Measurements from ENCODE around the gene JAKMIP3.
A peak's percentile ranks its signal among the peaks of the same experiment; 100 is the strongest.

JAKMIP3 gene

DNA sequence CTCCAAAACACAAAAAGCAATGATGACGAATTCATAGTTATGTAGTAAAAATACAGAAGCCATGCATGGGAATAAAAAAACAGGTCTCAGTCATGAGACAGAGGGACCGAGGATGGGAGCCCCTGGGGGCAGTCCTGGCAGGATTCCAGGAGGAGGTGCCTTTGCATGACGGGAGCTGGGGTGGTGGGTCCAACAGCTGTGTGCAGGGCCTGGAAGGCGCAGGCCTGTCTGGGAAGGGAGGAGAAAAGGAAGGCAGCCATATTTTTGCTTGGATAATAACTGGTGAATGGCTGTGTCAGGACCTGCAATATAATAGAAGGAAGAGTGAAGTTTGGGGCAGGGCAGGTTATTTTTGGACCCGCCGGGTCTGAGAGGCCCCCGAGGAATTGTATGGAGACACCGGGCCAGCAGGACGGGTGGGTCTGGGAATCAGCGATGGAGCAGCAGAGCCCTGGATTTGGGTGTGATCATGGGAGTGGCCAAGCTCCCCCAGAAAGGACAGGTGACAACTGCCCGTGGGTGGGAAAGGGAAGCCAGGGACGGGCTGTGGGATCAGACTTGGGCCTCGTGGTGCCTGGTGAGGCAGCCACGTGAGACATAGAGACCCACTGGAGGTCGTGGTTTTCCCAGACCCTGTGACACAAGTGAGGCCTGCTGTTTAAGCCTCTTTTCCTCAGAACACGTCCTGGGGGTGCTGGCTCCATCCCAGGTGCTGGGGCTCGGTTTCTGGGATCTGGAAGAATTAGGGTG is 2.9 kb upstream of the JAKMIP3 start:
- TF ChIP-seq, protein P1, sequence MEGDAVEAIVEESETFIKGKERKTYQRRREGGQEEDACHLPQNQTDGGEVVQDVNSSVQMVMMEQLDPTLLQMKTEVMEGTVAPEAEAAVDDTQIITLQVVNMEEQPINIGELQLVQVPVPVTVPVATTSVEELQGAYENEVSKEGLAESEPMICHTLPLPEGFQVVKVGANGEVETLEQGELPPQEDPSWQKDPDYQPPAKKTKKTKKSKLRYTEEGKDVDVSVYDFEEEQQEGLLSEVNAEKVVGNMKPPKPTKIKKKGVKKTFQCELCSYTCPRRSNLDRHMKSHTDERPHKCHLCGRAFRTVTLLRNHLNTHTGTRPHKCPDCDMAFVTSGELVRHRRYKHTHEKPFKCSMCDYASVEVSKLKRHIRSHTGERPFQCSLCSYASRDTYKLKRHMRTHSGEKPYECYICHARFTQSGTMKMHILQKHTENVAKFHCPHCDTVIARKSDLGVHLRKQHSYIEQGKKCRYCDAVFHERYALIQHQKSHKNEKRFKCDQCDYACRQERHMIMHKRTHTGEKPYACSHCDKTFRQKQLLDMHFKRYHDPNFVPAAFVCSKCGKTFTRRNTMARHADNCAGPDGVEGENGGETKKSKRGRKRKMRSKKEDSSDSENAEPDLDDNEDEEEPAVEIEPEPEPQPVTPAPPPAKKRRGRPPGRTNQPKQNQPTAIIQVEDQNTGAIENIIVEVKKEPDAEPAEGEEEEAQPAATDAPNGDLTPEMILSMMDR (IDR thresholded peaks at IDR 0.05; ENCODE audit: low read depth, low read length, missing control alignments) = no peak
- no peak for DNase-seq (ENCODE audit: extremely low read depth, low read depth)
- no peak overlapping the region for H3K4me3 ChIP-seq (replicated peaks; ENCODE audit: low read depth, low read length)

DNA sequence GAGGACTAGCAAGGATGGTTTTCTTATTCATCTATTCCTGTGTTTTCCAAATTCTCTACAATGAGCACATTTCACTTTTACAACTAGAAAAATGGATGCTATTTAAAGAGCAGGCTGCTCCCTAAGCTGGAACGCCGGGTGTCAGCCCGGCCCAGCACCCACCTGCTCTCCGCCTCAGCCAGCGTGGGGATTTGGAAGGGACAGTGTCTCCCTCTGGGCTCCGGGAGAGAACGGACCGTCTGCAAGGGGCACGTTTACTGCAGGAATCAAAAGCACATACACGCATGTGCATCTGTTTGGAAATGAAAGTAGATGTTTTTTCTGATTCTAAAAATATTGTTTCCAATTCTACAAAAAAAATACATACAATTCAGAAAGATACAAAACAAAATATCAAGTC is 2.3 kb upstream of the JAKMIP3 start:
- no peak for DNase-seq (ENCODE audit: extremely low read depth, low read depth)
- TF ChIP-seq, protein P1 (IDR thresholded peaks at IDR 0.05; ENCODE audit: low read depth, low read length, missing control alignments) = no peak
- no peak overlapping the region for H3K4me3 ChIP-seq (replicated peaks; ENCODE audit: low read depth, low read length)

DNA sequence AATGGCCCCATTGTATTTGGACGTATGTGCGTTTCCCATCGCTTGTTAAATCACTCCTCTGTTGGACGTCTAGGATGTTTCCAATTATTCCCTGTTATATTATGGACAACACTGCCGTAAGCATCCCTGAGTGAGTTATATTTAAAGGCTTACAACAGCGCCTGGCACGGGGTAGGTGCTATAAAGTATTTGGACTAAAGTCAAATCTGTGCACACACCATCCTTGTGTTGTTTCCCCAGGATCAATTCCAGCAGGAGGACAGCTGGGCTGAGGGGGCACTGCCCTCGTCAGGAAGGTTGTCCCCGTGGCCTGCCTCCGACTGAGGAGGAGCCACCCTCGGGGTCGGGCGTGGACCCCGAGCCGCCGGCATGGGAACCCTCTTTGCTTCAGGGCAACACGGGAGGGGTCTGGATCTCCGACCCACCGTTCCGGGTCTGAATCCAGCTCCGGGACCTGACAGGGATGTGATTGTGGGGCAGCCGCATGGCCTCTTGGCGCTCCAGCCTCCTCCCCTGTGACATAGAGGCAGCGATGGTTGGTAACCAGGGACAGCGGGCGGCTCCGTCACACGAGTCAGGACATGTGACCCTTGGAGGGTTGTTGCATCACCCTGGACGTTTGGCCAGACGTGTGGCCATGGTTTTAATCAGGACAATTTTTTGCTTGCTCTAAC is 1.5 kb upstream of the JAKMIP3 start:
- TF ChIP-seq, protein P1 (IDR thresholded peaks at IDR 0.05; ENCODE audit: low read depth, low read length, missing control alignments) = no peak
- H3K4me3 ChIP-seq (replicated peaks; ENCODE audit: low read depth, low read length) = no peak overlapping the region
- no peak for DNase-seq (ENCODE audit: extremely low read depth, low read depth)

DNA sequence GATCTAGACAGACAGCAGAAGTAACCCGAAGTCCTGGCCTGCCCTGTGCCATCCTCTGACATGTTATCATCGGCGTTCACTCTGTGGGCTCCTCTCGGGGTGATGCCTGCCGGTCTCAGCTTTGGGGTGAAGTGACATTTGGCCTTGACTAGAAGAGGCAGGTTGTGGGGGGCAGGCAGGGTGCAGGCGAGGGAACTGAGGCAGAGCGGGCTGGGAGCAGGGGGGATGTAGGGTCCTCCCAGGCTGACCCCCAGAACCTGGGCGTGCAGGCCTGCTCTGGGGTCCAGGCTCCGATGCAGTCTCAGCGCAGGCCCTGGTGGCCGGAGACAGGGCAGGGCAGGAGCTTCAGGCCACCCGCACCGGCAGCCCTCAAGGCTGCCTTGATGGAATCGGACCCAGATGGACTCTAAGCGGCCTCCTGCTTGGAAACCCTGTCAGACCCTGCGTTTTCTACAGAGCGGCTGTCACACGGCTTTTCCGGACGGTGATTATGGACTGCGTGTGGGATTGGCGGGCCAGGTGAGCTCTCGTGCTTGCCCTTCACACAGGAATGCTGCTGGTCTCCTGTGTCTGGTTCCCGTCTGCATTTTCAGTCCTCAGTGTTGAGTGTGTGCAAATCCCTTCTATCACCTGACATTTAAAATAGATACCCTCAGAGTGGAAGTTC is 842 bp upstream of the JAKMIP3 start:
- TF ChIP-seq, protein P1 (IDR thresholded peaks at IDR 0.05; ENCODE audit: low read depth, low read length, missing control alignments) = no peak
- DNase-seq (ENCODE audit: extremely low read depth, low read depth) = no peak
- peak overlapping the region; percentile 44 for H3K4me3 ChIP-seq (replicated peaks; ENCODE audit: low read depth, low read length)

DNA sequence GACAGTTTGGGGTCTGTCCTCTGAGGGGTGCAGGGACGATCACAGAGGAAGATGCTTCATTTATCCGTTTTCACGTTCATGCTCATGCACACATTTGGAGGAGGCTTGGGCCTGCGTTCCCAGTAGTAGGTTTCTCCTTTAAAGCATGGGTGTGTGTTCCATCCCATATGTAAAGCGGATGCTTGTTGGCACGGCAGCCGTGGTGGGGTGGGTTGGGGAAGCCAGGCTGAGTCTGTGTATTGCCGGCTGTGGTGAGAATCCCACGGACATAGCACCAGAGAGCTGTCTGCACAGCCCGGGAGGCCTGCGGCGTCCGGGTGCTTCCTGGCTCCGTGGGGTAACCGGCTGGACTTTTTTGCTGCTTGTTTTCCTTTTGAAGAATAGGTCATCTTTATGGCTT is 440 bp downstream of the JAKMIP3 start:
- no peak for DNase-seq (ENCODE audit: extremely low read depth, low read depth)
- peak overlapping the region; percentile 44 for H3K4me3 ChIP-seq (replicated peaks; ENCODE audit: low read depth, low read length)
- TF ChIP-seq, protein P1 (IDR thresholded peaks at IDR 0.05; ENCODE audit: low read depth, low read length, missing control alignments) = no peak

DNA sequence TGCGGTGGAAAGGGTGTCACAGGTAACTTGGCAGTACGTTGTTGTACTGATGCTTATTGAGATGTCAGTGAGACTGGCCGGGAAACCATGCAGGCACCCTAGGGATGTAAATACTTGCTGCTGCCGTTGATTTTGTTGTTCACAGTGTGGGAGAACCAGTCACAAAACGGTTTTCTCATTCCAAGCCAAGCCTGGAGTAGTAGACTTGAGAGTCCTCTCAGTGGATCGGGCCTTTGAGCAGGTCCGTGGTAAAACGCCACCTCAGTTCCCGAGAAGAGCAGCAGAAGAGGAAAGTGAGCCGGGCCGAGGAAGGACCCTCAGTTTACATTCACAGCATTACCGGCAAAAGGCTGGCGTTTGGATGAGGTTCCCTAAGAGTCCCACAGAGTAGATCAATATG is 1.1 kb downstream of the JAKMIP3 start:
- H3K4me3 ChIP-seq (replicated peaks; ENCODE audit: low read depth, low read length) = no peak overlapping the region
- TF ChIP-seq, protein P1 (IDR thresholded peaks at IDR 0.05; ENCODE audit: low read depth, low read length, missing control alignments) = no peak
- no peak for DNase-seq (ENCODE audit: extremely low read depth, low read depth)

Data from HFF-Myc (cell line).